SU-DHL-6 (cell line): ENCODE measurements around the gene ACSL5.
"Not testable (repeated sequence)": the region's sequence is repeated elsewhere in the genome, so short reads cannot be mapped to it uniquely, and the experiment has no call there.

Experiments
- CTCF ChIP-seq: fragments of 200-600 bp; sonication (generic); IDR thresholded peaks from one replicate; pipeline ENCODE4 v1.5.1; 2017; ENCODE audit warnings: antibody characterized with exemption, mild to moderate bottlenecking, low read length, moderate library complexity; ENCODE audit not compliant: insufficient read depth, poor library complexity, severe bottlenecking
- EZH2phosphoT487 ChIP-seq: fragments of 200-600 bp; sonication (generic), shearing (Covaris generic); conservative IDR thresholded peaks from 2 replicates; pipeline ENCODE4 v1.6.1; 2018; ENCODE audit warnings: mild to moderate bottlenecking, antibody characterized with exemption, low read length, moderate library complexity, mixed read lengths

GRCh38 chr10:112464074-112464473, 90.2 kb downstream of the ACSL5 start:
- TF ChIP-seq CTCF, EZH2phosphoT487: not testable (repeated sequence)
